Osteocyte (in vitro differentiated cells): ENCODE measurements around the gene FAM53A. TPM values are rescaled to one million over a fixed set of nuclear protein-coding genes. Genes with fewer than 3 reads are reported as not detected.

Experiments
- DNase-seq: peaks from one replicate; pipeline ENCODE4 v3.0.0; 2021; ENCODE audit warnings: mixed read lengths; ENCODE audit not compliant: unreplicated experiment; ENCODE audit errors: extremely low spot score
- H3K27ac Mint-ChIP-seq: one replicate; pipeline ENCODE4 v1.8.0; 2021; ENCODE audit warnings: mild to moderate bottlenecking, mixed read lengths; ENCODE audit not compliant: unreplicated experiment
- H3K27me3 Mint-ChIP-seq: one replicate; pipeline ENCODE4 v1.8.0; 2021; ENCODE audit warnings: mixed read lengths; ENCODE audit not compliant: unreplicated experiment
- H3K36me3 Mint-ChIP-seq: one replicate; pipeline ENCODE4 v1.8.0; 2021; ENCODE audit warnings: mixed read lengths; ENCODE audit not compliant: unreplicated experiment
- H3K4me1 Mint-ChIP-seq: one replicate; pipeline ENCODE4 v1.8.0; 2021; ENCODE audit warnings: mixed read lengths; ENCODE audit not compliant: unreplicated experiment
- H3K4me3 Mint-ChIP-seq: one replicate; pipeline ENCODE4 v1.8.0; 2021; ENCODE audit warnings: mild to moderate bottlenecking, moderate library complexity, mixed read lengths; ENCODE audit not compliant: unreplicated experiment
- H3K9me3 Mint-ChIP-seq: one replicate; pipeline ENCODE4 v1.8.0; 2021; ENCODE audit warnings: mixed read lengths; ENCODE audit not compliant: unreplicated experiment
- CTCF ChIP-seq: fragments of 200-600 bp; sonication (generic); IDR thresholded peaks from 2 replicates; pipeline ENCODE4 v1.5.0; 2021; ENCODE audit warnings: antibody characterized with exemption, mild to moderate bottlenecking, moderate library complexity
- total RNA-seq: library from RNA; stranded (reverse); gene quantifications from 2 replicates; pipeline ENCODE4 v1.2.1, GENCODE V29; 2021

FAM53A gene
- total RNA-seq, 1 donor from 2014 or later = 6.2 TPM

- Mint-ChIP-seq H3K36me3 (no peaks in the 10 kb centered on the region), H3K4me1 (peaks cover 5% of the 10 kb centered on the region), H3K9me3 (no peaks in the 10 kb centered on the region), H3K4me3 (no peak overlapping the region), H3K27me3 (no peaks in the 10 kb centered on the region), H3K27ac (no peak overlapping the region)
- no peak for DNase-seq
- TF ChIP-seq CTCF = no peak
Measured at GRCh38 chr4:1669270-1669669, 14.8 kb downstream of the FAM53A start.

GRCh38 chr4:1668488-1668840 lies 15.6 kb downstream of the FAM53A start:
- no peak for DNase-seq
- H3K36me3 Mint-ChIP-seq = no peaks in the 10 kb centered on the region
- no peaks in the 10 kb centered on the region for H3K9me3 Mint-ChIP-seq
- H3K4me3 Mint-ChIP-seq = no peak overlapping the region
- no peaks in the 10 kb centered on the region for H3K27me3 Mint-ChIP-seq
- TF ChIP-seq CTCF = no peak
- peaks cover 5% of the 10 kb centered on the region for H3K4me1 Mint-ChIP-seq
- no peak overlapping the region for H3K27ac Mint-ChIP-seq

- Mint-ChIP-seq H3K9me3 (no peaks in the 10 kb centered on the region), H3K4me3 (no peak overlapping the region), H3K27me3 (no peaks in the 10 kb centered on the region), H3K27ac (no peak overlapping the region), H3K36me3 (no peaks in the 10 kb centered on the region), H3K4me1 (peaks cover 5% of the 10 kb centered on the region)
- no peak for DNase-seq
- TF ChIP-seq CTCF = no peak
Measured at GRCh38 chr4:1667273-1667672, 16.8 kb downstream of the FAM53A start.

GRCh38 chr4:1666391-1666790 lies 17.7 kb downstream of the FAM53A start:
- no peak for TF ChIP-seq CTCF
- no peak overlapping the region for H3K4me3 Mint-ChIP-seq
- H3K27ac Mint-ChIP-seq = no peak overlapping the region
- no peaks in the 10 kb centered on the region for H3K27me3 Mint-ChIP-seq
- H3K9me3 Mint-ChIP-seq = no peaks in the 10 kb centered on the region
- H3K4me1 Mint-ChIP-seq = peaks cover 5% of the 10 kb centered on the region
- no peaks in the 10 kb centered on the region for H3K36me3 Mint-ChIP-seq
- DNase-seq = no peak

- DNase-seq = no peak
- no peaks in the 10 kb centered on the region for H3K9me3 Mint-ChIP-seq
- no peak overlapping the region for H3K4me3 Mint-ChIP-seq
- TF ChIP-seq CTCF = no peak
- no peaks in the 10 kb centered on the region for H3K27me3 Mint-ChIP-seq
- H3K27ac Mint-ChIP-seq = no peak overlapping the region
- peaks cover 5% of the 10 kb centered on the region for H3K4me1 Mint-ChIP-seq
- H3K36me3 Mint-ChIP-seq = no peaks in the 10 kb centered on the region
Measured at GRCh38 chr4:1664141-1664540, 20.0 kb downstream of the FAM53A start.
